Esophagus squamous epithelium (tissue), 4 donors: ENCODE data around the gene ITGA5.

Source experiments
- POLR2A ChIP-seq, 4 donors: fragments of 450-650 bp; IDR thresholded peaks; one replicate each; pipeline ENCODE4 v1.6.1; 2017; ENCODE audit warnings: antibody characterized with exemption in 4 of 4, mild to moderate bottlenecking in 4 of 4, moderate library complexity in 3 of 4
- TF ChIP-seq, protein P1 (sequence below), 6 experiments: fragments of 450-650 bp in 4 of 6; fragments of 200-600 bp in 2 of 6; sonication (generic) in 2 of 6; IDR thresholded peaks; one replicate each; pipeline ENCODE4 v1.5.1; 2016 to 2019; ENCODE audit warnings: antibody characterized with exemption in 6 of 6, mild to moderate bottlenecking in 4 of 6, moderate library complexity in 4 of 6

GRCh38 chr12:54423816-54424150, 4.7 kb upstream of the ITGA5 start:
- TF ChIP-seq POLR2A (IDR thresholded peaks at IDR 0.05): no peak
- TF ChIP-seq, protein P1, sequence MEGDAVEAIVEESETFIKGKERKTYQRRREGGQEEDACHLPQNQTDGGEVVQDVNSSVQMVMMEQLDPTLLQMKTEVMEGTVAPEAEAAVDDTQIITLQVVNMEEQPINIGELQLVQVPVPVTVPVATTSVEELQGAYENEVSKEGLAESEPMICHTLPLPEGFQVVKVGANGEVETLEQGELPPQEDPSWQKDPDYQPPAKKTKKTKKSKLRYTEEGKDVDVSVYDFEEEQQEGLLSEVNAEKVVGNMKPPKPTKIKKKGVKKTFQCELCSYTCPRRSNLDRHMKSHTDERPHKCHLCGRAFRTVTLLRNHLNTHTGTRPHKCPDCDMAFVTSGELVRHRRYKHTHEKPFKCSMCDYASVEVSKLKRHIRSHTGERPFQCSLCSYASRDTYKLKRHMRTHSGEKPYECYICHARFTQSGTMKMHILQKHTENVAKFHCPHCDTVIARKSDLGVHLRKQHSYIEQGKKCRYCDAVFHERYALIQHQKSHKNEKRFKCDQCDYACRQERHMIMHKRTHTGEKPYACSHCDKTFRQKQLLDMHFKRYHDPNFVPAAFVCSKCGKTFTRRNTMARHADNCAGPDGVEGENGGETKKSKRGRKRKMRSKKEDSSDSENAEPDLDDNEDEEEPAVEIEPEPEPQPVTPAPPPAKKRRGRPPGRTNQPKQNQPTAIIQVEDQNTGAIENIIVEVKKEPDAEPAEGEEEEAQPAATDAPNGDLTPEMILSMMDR (IDR thresholded peaks at IDR 0.05): no peak
